Prostate gland (tissue), 2 donors: ENCODE results near the gene ZFAND3. TPM values are rescaled to one million over a fixed set of nuclear protein-coding genes. Genes with fewer than 3 reads are reported as not detected.

Experiments used
- DNase-seq: peaks from one replicate; pipeline ENCODE4 v3.0.0-alpha.2; 2019; ENCODE audit warnings: low spot score
- H3K27ac ChIP-seq, 2 donors: fragments of 200-600 bp; sonication (generic); 2 replicates each; pipeline ENCODE4 v1.5.1; 2017 to 2019
- H3K27me3 ChIP-seq: fragments of 200-600 bp; sonication (generic); replicated peaks from 2 replicates; pipeline ENCODE4 v1.5.1; 2019; ENCODE audit not compliant: insufficient read depth
- H3K36me3 ChIP-seq, 2 donors: fragments of 200-600 bp; sonication (generic); 1 replicate in 1 of 2; 2 replicates in 1 of 2; pipeline versions ENCODE4 v1.5.1 to v1.8.1; 2017 to 2019
- H3K4me1 ChIP-seq: fragments of 200-600 bp; sonication (generic); replicated peaks from 2 replicates; pipeline ENCODE4 v1.5.1; 2019
- H3K4me3 ChIP-seq, 2 donors: fragments of 200-600 bp; sonication (generic); 2 replicates each; pipeline ENCODE4 v1.5.1; 2017 to 2019
- H3K9me3 ChIP-seq: fragments of 200-600 bp; sonication (generic); 2 replicates; pipeline ENCODE4 v1.5.1; 2017
- CTCF ChIP-seq, 4 experiments: fragments of 200-600 bp in 2 of 4; fragments of 450-650 bp in 2 of 4; sonication (generic) in 2 of 4; IDR thresholded peaks; 1 replicate in 3 of 4; 2 replicates in 1 of 4; pipeline ENCODE4 v1.5.1; 2016 to 2019; ENCODE audit warnings: antibody characterized with exemption in 4 of 4, mild to moderate bottlenecking in 2 of 4, moderate library complexity in 2 of 4
- POLR2A ChIP-seq: fragments of 450-650 bp; IDR thresholded peaks from one replicate; pipeline ENCODE4 v1.6.1; 2016; ENCODE audit warnings: antibody characterized with exemption, mild to moderate bottlenecking
- POLR2AphosphoS5 ChIP-seq: sonication (generic); formaldehyde crosslinking; IDR thresholded peaks from one replicate; pipeline ENCODE4 v1.6.1; 2017; ENCODE audit warnings: antibody characterized with exemption
- WGBS: methylation state at CpG from one replicate; pipeline ENCODE4 v1.1.5; 2018; 5-methylcytosine and 5-hydroxymethylcytosine counted together
- intact Hi-C: fragments of 100-400 bp; cut with DNase I; formaldehyde crosslinking; loops from one replicate; pipeline ENCODE4 v1.14.2; 2022
- small RNA-seq, 2 donors: library from RNA; depleted of rRNA; stranded (forward); fragments of <200 nt; gene quantifications; one replicate each; pipeline ENCODE3, GENCODE V24; 2016
- total RNA-seq, 2 donors: library from RNA; depleted of rRNA; stranded (reverse); fragments of >200 nt; gene quantifications; one replicate each; pipeline ENCODE4 v1.1.0, GENCODE V29; 2016

Gene ZFAND3
- total RNA-seq, 2 donors from 2014 or later = 43.5 to 89.1 TPM

- WGBS = 91% methylated on average over 8 of the region's 8 CpGs
- H3K27me3 ChIP-seq = no peaks in the 10 kb centered on the region
- no peaks in the 10 kb centered on the region for H3K36me3 ChIP-seq
- H3K9me3 ChIP-seq = no peaks in the 10 kb centered on the region
- no peak overlapping the region for H3K27ac ChIP-seq
- intact Hi-C loops = no loop called here
- no peak for DNase-seq
- H3K4me3 ChIP-seq = no peak overlapping the region
- no peaks in the 10 kb centered on the region for H3K4me1 ChIP-seq
- TF ChIP-seq CTCF (IDR thresholded peaks at IDR 0.05) (no peak), POLR2AphosphoS5 (no peak), POLR2A (no peak)
Observed at GRCh38 chr6:38198219-38198618, 378.7 kb downstream of the ZFAND3 start.

Small RNA genes within 50 kb of the gene (small RNA-seq; reads per million reads assigned to genes)
- gene RN7SL285P (0 reads per million in 2 donors), gene RNU1-87P (0 reads per million in 2 donors)

Other genes with a start within 250 kb of the ZFAND3 start
- gene MDGA1, start 121.8 kb upstream of the ZFAND3 start, total RNA-seq = 10 to 100 TPM in 1 of 2 donors, 1 to 10 TPM in 1; 2.5 to 10.7 TPM